ENCODE results near the gene ABCB6. TPM values are rescaled to one million over a fixed set of nuclear protein-coding genes. Genes with fewer than 3 reads are reported as not detected.

The ABCB6 gene
- total and polyA plus RNA-seq, 2 of the 8 experiments (the other 6 are each of a cell fraction or from before 2014, with no cell fraction given) = 44.9 to 50.6 TPM

GRCh38 chr2:219176818-219177551 lies 41.8 kb downstream of the ABCB6 start, which contains the start of gene CNPPD1 (continued):
- peak; percentile 7 to 29; a peak in 2 of 4 replicates for TF ChIP-seq SIN3A (conservative IDR thresholded peaks at IDR 0.05 in 1 of 2, IDR thresholded peaks at IDR 0.05 in 1 of 2; ENCODE audit: low read depth in 1 of 2, low read length in 2 of 2)
- peak; percentile 28; the same call in 1 of the 2 replicates for TF ChIP-seq KDM1A (IDR thresholded peaks at IDR 0.05; ENCODE audit: borderline replicate concordance, low read length)
- peak; percentile 32 for TF ChIP-seq CTBP2 (IDR thresholded peaks at IDR 0.05; ENCODE audit: borderline replicate concordance, insufficient read depth, insufficient read length, low read length)
- TF ChIP-seq MAX (IDR thresholded peaks at IDR 0.05) = peak; percentile 72; the same call in 1 of the 2 replicates
- 0 out of 4 replicates have a peak, but pooled peaks of 1 of the 2 experiments have one; percentile 9 for TF ChIP-seq HDAC2 (IDR thresholded peaks at IDR 0.05; ENCODE audit: borderline replicate concordance in 1 of 2, low read depth in 2 of 2, low read length in 2 of 2)
- peak; percentile 93 for TF ChIP-seq ASH2L (IDR thresholded peaks at IDR 0.05; ENCODE audit: low read length)
- 0 out of 2 replicates have a peak, but pooled peaks have one; percentile 49 for TF ChIP-seq RBBP5 (IDR thresholded peaks at IDR 0.05; ENCODE audit: borderline replicate concordance, low read depth, low read length)
- no peak; the same call in 1 of the 2 replicates for TF ChIP-seq GTF2F1 (IDR thresholded peaks at IDR 0.05; ENCODE audit: borderline replicate concordance, low read depth, low read length)
- no peak for TF ChIP-seq SAP30 (IDR thresholded peaks at IDR 0.05; ENCODE audit: insufficient read depth, insufficient replicate concordance, low read length)

All from H1 (cell line).